Neuronal stem cell (in vitro differentiated cells): ENCODE results near the gene CASK.

ENCODE experiments used
- DNase-seq: peaks from one replicate; pipeline ENCODE4 v3.0.0-alpha.2; 2013; ENCODE audit warnings: low spot score
- H2AFZ ChIP-seq: one replicate; pipeline ENCODE4 v1.6.1; 2013; ENCODE audit warnings: mild to moderate bottlenecking, low read length, inconsistent platforms
- H2AK5ac ChIP-seq: 2 replicates; pipeline ENCODE4 v1.6.1; 2013; ENCODE audit warnings: low read depth, mild to moderate bottlenecking, inconsistent platforms, low read length, moderate library complexity, mixed read lengths
- H2BK120ac ChIP-seq: 2 replicates; pipeline ENCODE4 v1.6.1; 2013; ENCODE audit warnings: low read depth, mild to moderate bottlenecking, inconsistent platforms, low read length, moderate library complexity, mixed read lengths
- H2BK12ac ChIP-seq: one replicate; pipeline ENCODE4 v1.6.1; 2013; ENCODE audit warnings: low read length, inconsistent platforms
- H2BK15ac ChIP-seq: 2 replicates; pipeline ENCODE4 v1.6.1; 2013; ENCODE audit warnings: mild to moderate bottlenecking, low read length, inconsistent platforms, mixed read lengths
- H2BK5ac ChIP-seq: one replicate; pipeline ENCODE4 v1.6.1; 2013; ENCODE audit warnings: inconsistent platforms, mild to moderate bottlenecking, low read length, moderate library complexity
- H3K14ac ChIP-seq: one replicate; pipeline ENCODE4 v1.6.1; 2013; ENCODE audit warnings: low read length, inconsistent platforms
- H3K18ac ChIP-seq: 2 replicates; pipeline ENCODE4 v1.6.1; 2013; ENCODE audit warnings: low read length, inconsistent platforms
- H3K23ac ChIP-seq: 2 replicates; pipeline ENCODE4 v1.6.1; 2013; ENCODE audit warnings: low read depth, mild to moderate bottlenecking, mixed read lengths, low read length, inconsistent platforms; ENCODE audit not compliant: poor library complexity
- H3K27ac ChIP-seq: replicated peaks from 3 replicates; pipeline ENCODE4 v1.5.1; 2013; ENCODE audit warnings: low read length, inconsistent platforms
- H3K27me3 ChIP-seq, 3 experiments: 2 replicates each; pipeline ENCODE4 v1.6.1; 2013; ENCODE audit warnings: low read length in 3 of 3, mild to moderate bottlenecking in 2 of 3, inconsistent platforms in 1 of 3, low read depth in 1 of 3, mixed read lengths in 1 of 3, moderate library complexity in 1 of 3; ENCODE audit not compliant: control insufficient read depth in 3 of 3, insufficient read depth in 3 of 3
- H3K36me3 ChIP-seq, 2 donors: replicated peaks in 1 of 2; 2 replicates each; pipeline ENCODE4 v1.6.1; 2013; ENCODE audit warnings: low read length in 2 of 2; ENCODE audit not compliant: control insufficient read depth in 2 of 2, insufficient read depth in 2 of 2
- H3K4ac ChIP-seq: 2 replicates; pipeline ENCODE4 v1.6.1; 2013; ENCODE audit warnings: inconsistent platforms, mild to moderate bottlenecking, low read length, moderate library complexity
- H3K4me1 ChIP-seq, 2 donors: 1 replicate in 1 of 2; 2 replicates in 1 of 2; pipeline ENCODE4 v1.6.1; 2013; ENCODE audit warnings: low read length in 2 of 2, low read depth in 1 of 2; ENCODE audit not compliant: control insufficient read depth in 2 of 2, insufficient read depth in 1 of 2
- H3K4me2 ChIP-seq: one replicate; pipeline ENCODE4 v1.6.1; 2013; ENCODE audit warnings: mild to moderate bottlenecking, low read length, inconsistent platforms; ENCODE audit not compliant: insufficient read depth, poor library complexity, severe bottlenecking
- H3K4me3 ChIP-seq, 2 donors: 2 replicates each; pipeline ENCODE4 v1.5.1; 2013; ENCODE audit warnings: low read length in 2 of 2, mild to moderate bottlenecking in 2 of 2, inconsistent platforms in 1 of 2, moderate library complexity in 1 of 2
- H3K79me1 ChIP-seq: one replicate; pipeline ENCODE4 v1.6.1; 2013; ENCODE audit warnings: low read depth, mild to moderate bottlenecking, inconsistent platforms, low read length, moderate library complexity
- H3K9ac ChIP-seq: one replicate; pipeline ENCODE4 v1.6.1; 2013; ENCODE audit warnings: mild to moderate bottlenecking, low read depth, low read length, inconsistent platforms; ENCODE audit not compliant: poor library complexity
- H3K9me3 ChIP-seq, 2 donors: replicated peaks in 1 of 2; 2 replicates each; pipeline versions ENCODE3 to v1.6.1; 2013; ENCODE audit warnings: low read length in 2 of 2, mild to moderate bottlenecking in 2 of 2, inconsistent platforms in 1 of 2, low read depth in 1 of 2, mixed read lengths in 1 of 2, moderate library complexity in 1 of 2; ENCODE audit not compliant: control insufficient read depth in 2 of 2, insufficient read depth in 1 of 2
- H4K8ac ChIP-seq: one replicate; pipeline ENCODE4 v1.6.1; 2013; ENCODE audit warnings: low read depth, mild to moderate bottlenecking, inconsistent platforms, low read length, moderate library complexity
- H4K91ac ChIP-seq: one replicate; pipeline ENCODE4 v1.6.1; 2013; ENCODE audit warnings: low read length, low read depth, mild to moderate bottlenecking, inconsistent platforms; ENCODE audit not compliant: poor library complexity
- WGBS, 2 donors: extraction: QIAGEN DNeasy Blood & Tissue Kit; methylation state at CpG; one replicate each; pipeline ENCODE4 v1.1.7; 2013; ENCODE audit warnings: missing lambda C conversion rate in 2 of 2, mixed read lengths in 1 of 2; ENCODE audit not compliant: insufficient read length in 2 of 2, insufficient replicate concordance in 1 of 2; ENCODE audit errors: extremely low coverage in 2 of 2; 5-methylcytosine and 5-hydroxymethylcytosine counted together

Gene CASK

GRCh38 chrX:41661366-41662095 is 261.8 kb downstream of the CASK start:
- Histone ChIP-seq H3K27me3 (no peaks in the 10 kb centered on the region), H3K27ac (no peak overlapping the region)

GRCh38 chrX:41655631-41656030 is 267.7 kb downstream of the CASK start:
- no peak overlapping the region for H2AFZ ChIP-seq
- no peak overlapping the region for H4K91ac ChIP-seq
- H2AK5ac ChIP-seq = no peak overlapping the region
- no peak overlapping the region for H3K4me2 ChIP-seq
- no peak overlapping the region for H3K14ac ChIP-seq
- no peak overlapping the region for H3K9ac ChIP-seq
- no peaks in the 10 kb centered on the region for H3K27me3 ChIP-seq
- H3K27ac ChIP-seq = no peak overlapping the region
- peaks cover 14 to 48% of the 10 kb centered on the region in 2 donors for H3K36me3 ChIP-seq
- H2BK120ac ChIP-seq = no peak overlapping the region
- no peak for DNase-seq
- no peak overlapping the region for H3K4me3 ChIP-seq
- no peak overlapping the region for H3K18ac ChIP-seq
- H3K23ac ChIP-seq = no peak overlapping the region
- WGBS, 2 donors = no CpG with 5 or more reads among the region's 4 CpGs
- no peaks in the 10 kb centered on the region for H3K9me3 ChIP-seq
- no peak overlapping the region for H3K4ac ChIP-seq
- H4K8ac ChIP-seq = no peak overlapping the region
- no peaks in the 10 kb centered on the region for H3K79me1 ChIP-seq
- no peak overlapping the region for H2BK12ac ChIP-seq
- H3K4me1 ChIP-seq = no peaks in the 10 kb centered on the region
- no peak overlapping the region for H2BK5ac ChIP-seq
- no peak overlapping the region for H2BK15ac ChIP-seq

More at GRCh38 chrX:41661366-41662095, 261.8 kb downstream of the CASK start:
- no CpG with 5 or more reads among the region's 2 CpGs for WGBS, 2 donors
- Histone ChIP-seq H3K4me2 (no peak overlapping the region), H3K36me3 (peaks cover 7 to 49% of the 10 kb centered on the region in 2 donors), H2AK5ac (no peak overlapping the region), H2BK15ac (no peak overlapping the region), H3K14ac (no peak overlapping the region), H4K91ac (no peak overlapping the region), H2BK5ac (no peak overlapping the region), H3K9ac (no peak overlapping the region), H3K4me3 (no peak overlapping the region), H2BK120ac (no peak overlapping the region), H2BK12ac (no peak overlapping the region), H3K4ac (no peak overlapping the region), H3K18ac (no peak overlapping the region), H3K79me1 (no peaks in the 10 kb centered on the region), H4K8ac (no peak overlapping the region), H2AFZ (no peak overlapping the region), H3K9me3 (no peaks in the 10 kb centered on the region), H3K4me1 (no peaks in the 10 kb centered on the region), H3K23ac (no peak overlapping the region)
- DNase-seq = no peak

- no CpG with 5 or more reads among the region's 4 CpGs for WGBS, 2 donors
- Histone ChIP-seq H2BK12ac (no peak overlapping the region), H3K27ac (no peak overlapping the region), H4K8ac (no peak overlapping the region), H3K9ac (no peak overlapping the region), H3K4ac (no peak overlapping the region), H2BK120ac (no peak overlapping the region), H3K27me3 (no peaks in the 10 kb centered on the region), H3K9me3 (no peaks in the 10 kb centered on the region), H2AK5ac (no peak overlapping the region), H3K18ac (no peak overlapping the region), H2BK5ac (no peak overlapping the region), H2AFZ (no peak overlapping the region), H4K91ac (no peak overlapping the region), H3K4me3 (no peak overlapping the region), H3K4me2 (no peak overlapping the region), H3K36me3 (peaks cover 12 to 43% of the 10 kb centered on the region in 2 donors), H3K4me1 (no peaks in the 10 kb centered on the region), H3K14ac (no peak overlapping the region), H3K79me1 (no peaks in the 10 kb centered on the region), H3K23ac (no peak overlapping the region), H2BK15ac (no peak overlapping the region)
- no peak for DNase-seq
These were observed 268.3 kb downstream of the CASK start for GRCh38 chrX:41655101-41655500.

DNA sequence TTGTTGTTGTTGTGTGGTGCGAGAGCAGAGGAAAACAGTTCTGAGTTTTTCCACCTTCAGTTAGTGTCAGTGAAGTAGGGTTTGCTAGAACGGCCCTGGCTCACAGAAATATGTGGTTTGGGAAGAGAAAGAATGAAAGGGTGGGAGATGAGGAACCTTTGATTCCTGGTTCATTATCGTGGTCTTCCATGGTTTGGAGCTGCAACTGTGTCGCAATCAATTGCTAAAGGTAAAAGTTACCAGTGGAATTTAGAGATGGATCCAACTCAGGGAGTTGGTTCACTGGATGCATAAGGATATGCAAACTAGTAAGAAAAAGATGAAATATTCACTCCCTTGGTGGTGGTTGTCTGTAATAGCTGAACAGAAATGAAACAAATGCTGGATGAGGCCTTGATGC is 270.2 kb downstream of the CASK start:
- H2AFZ ChIP-seq = no peak overlapping the region
- no peak overlapping the region for H2BK5ac ChIP-seq
- H3K4me1 ChIP-seq = no peaks in the 10 kb centered on the region
- H2BK15ac ChIP-seq = no peak overlapping the region
- no peak for DNase-seq
- H3K23ac ChIP-seq = no peak overlapping the region
- H3K14ac ChIP-seq = no peak overlapping the region
- no peak overlapping the region for H3K9ac ChIP-seq
- H3K79me1 ChIP-seq = no peaks in the 10 kb centered on the region
- no peak overlapping the region for H4K8ac ChIP-seq
- H3K18ac ChIP-seq = no peak overlapping the region
- no peaks in the 10 kb centered on the region for H3K27me3 ChIP-seq
- H2AK5ac ChIP-seq = no peak overlapping the region
- WGBS, 2 donors = no CpG with 5 or more reads among the region's 4 CpGs
- H2BK12ac ChIP-seq = no peak overlapping the region
- H3K9me3 ChIP-seq = no peaks in the 10 kb centered on the region
- no peak overlapping the region for H4K91ac ChIP-seq
- peaks cover 7 to 23% of the 10 kb centered on the region in 2 donors for H3K36me3 ChIP-seq
- no peak overlapping the region for H3K4me2 ChIP-seq
- no peak overlapping the region for H3K27ac ChIP-seq
- H2BK120ac ChIP-seq = no peak overlapping the region
- H3K4me3 ChIP-seq = no peak overlapping the region
- H3K4ac ChIP-seq = no peak overlapping the region
